Uterus (tissue), 2 donors: ENCODE results near the gene KBTBD3.

Experiments used
- POLR2A ChIP-seq, 2 donors: fragments of 450-650 bp; IDR thresholded peaks; one replicate each; pipeline ENCODE4 v1.6.1; 2016; ENCODE audit warnings: antibody characterized with exemption in 2 of 2, mild to moderate bottlenecking in 1 of 2, moderate library complexity in 1 of 2
- TF ChIP-seq, protein P1 (sequence below), 4 experiments: fragments of 200-600 bp in 2 of 4; fragments of 450-650 bp in 2 of 4; sonication (generic) in 2 of 4; IDR thresholded peaks; one replicate each; pipeline ENCODE4 v1.5.1; 2016 to 2019; ENCODE audit warnings: antibody characterized with exemption in 4 of 4, mild to moderate bottlenecking in 2 of 4, moderate library complexity in 1 of 4

DNA sequence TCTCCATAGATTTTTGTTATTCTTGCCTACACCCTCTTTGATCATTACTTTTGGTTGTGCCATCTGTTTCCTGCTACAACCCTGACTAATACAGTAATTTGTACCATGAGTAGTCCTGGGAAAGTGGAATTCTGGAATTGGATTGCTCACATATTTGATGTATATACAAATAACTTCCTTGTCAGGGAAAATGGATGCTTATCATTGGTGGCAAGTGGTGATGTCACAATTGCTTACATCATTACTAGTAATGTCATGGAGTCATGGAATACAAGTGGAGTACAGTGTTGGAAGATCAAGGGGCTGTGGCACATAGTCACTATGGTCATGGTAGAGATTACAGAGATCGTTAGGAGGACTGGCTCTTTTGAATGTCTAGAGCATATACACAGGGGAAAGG, 24.7 kb upstream of the KBTBD3 start:
- no peak for TF ChIP-seq POLR2A (IDR thresholded peaks at IDR 0.05)
- TF ChIP-seq, protein P1, sequence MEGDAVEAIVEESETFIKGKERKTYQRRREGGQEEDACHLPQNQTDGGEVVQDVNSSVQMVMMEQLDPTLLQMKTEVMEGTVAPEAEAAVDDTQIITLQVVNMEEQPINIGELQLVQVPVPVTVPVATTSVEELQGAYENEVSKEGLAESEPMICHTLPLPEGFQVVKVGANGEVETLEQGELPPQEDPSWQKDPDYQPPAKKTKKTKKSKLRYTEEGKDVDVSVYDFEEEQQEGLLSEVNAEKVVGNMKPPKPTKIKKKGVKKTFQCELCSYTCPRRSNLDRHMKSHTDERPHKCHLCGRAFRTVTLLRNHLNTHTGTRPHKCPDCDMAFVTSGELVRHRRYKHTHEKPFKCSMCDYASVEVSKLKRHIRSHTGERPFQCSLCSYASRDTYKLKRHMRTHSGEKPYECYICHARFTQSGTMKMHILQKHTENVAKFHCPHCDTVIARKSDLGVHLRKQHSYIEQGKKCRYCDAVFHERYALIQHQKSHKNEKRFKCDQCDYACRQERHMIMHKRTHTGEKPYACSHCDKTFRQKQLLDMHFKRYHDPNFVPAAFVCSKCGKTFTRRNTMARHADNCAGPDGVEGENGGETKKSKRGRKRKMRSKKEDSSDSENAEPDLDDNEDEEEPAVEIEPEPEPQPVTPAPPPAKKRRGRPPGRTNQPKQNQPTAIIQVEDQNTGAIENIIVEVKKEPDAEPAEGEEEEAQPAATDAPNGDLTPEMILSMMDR (IDR thresholded peaks at IDR 0.05): no peak
